HG02588 (cell line): ENCODE data around the gene AMN1.
"Not testable (repeated sequence)": the region's sequence is repeated elsewhere in the genome, so short reads cannot be mapped to it uniquely, and the experiment has no call there.

ENCODE experiments used
- ATAC-seq: cut with Tn5 transposase; IDR thresholded peaks from one replicate; pipeline ENCODE4 v1.9.1; 2021; ENCODE audit warnings: mild to moderate bottlenecking, moderate library complexity; ENCODE audit not compliant: unreplicated experiment

AMN1 gene

DNA sequence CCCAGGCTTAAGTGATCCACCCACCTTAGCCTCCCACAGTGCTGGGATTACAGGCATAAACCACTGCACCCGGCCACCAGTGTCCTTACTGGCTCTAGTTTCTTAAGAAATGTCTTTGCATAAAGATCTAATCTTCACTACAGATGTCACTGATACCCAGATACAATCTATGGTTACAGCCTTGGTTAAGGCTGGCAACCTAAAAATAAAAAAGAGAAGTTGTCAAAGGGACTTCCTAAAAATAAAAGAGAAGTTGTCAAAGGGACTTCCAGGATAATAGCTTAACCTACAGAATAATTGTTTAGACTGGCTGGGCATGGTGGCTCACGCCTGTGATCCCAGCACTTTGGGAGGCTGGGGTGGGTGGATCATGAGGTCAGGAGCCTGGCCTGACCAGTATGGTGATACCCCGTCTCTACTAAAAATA lies 41.7 kb downstream of the AMN1 start:
- peak; percentile 72 for ATAC-seq

DNA sequence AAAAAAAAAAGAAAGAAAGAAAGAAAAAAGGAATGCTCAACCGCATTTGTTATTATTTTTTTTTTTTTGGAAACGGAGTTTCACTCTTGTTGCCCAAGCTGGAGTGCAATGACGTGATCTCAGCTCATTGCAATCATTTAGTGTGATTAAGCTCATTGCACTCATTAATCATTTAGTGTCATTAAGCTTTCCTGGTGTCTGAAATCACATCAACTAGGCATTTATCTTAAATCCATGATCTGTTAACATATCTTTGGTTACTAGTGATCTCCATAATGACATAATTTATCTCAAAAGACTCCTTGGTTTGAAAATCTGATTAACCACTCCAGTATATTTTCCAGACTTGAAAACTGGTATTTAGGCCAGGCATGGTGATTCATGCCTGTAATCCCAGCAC lies 43.0 kb downstream of the AMN1 start:
- no peak for ATAC-seq

DNA sequence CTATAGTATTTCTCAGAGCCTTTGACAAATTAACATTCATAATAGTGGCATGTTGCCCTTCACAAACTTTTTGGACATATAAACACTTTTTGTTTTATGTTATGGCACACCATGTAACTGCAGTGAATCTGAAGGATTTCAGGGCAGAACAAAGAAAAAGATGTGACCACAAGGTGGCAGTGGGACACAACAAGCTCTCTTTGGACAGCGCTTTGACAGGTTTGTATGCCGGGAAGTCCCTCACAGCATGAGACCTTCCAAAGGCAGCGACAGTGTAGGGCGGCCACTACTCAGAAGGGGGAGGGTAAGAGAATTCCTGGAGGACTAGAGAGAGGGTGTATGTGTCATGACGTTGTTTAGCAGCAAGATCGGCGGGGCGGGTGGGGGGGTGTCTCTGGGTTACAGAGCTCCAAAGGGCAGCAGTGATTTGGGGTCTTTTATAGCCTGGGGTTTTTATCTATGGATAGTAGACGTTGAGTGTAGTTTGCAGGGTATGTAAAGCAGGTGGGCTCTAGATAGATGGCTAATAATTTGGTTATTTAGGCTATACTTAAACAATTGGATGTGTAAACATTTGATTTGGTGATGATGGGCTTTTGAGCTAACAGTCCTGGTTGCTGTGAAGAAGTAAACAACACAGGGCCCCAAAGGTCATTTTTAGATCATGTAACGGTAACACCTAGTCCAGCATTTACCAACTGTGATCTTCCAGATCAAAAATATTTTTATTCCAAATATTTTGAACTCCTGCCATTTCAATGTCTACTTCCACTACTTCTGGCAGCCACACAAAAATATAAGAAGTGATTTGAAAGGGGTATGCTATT lies 46.5 kb downstream of the AMN1 start:
- peak; percentile 83 for ATAC-seq

DNA sequence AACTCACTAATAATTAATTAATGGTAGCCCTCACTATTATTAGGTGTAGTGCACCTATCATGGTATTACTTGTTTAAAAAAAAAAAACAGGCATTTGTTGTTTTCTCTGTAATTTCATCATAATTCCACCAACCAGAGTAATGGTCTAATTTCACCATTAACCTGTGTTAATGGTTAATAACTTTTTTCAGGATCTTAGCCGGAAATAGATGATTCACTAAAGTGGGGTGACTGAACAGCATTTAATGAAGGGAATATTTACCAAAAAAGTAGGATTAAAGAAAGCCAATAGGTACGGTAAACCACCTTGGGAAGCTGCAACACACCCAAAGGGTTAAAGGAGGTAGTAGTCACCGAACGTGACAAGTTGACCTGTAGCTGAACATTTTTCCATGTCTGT lies 56.3 kb downstream of the AMN1 start:
- ATAC-seq = no peak

DNA sequence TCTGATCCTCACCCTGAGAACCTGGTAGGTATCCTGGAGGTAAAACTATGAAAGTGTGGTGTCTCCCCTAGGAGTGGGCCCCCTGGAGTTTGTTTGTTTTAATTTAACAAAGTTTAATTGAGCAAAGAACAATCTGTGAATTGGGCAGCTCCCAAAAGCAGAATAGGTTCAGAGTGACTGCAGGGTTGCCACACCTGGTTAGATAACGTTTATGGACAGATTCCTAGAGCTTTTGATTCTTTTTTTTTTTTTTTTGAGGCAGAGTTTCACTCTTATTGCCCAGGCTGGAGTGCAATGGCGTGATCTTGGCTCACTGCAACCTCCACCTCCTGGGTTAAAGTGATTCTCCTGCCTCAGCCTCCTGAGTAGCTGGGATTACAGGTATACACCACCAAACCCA lies 59.2 kb downstream of the AMN1 start:
- ATAC-seq = not testable (repeated sequence)

DNA sequence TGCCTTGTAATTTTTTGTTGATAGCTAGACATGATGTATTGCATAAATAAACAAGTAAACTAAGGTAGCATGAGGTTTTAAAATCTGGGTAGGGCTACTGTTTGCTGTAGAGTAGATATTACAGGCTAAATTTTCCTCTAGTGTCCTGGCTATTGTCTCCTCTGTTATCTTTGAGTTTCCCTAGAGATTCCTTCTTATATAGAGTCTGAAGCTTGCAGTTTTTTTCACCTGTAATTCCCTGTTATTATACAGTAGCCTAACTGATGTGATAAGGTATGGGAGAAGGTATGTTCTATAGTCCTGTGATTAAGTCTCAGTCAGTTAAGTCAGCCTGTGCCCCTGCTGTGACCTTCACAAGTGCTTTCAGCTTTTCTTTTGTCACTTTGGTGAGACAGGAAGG lies 59.8 kb downstream of the AMN1 start:
- ATAC-seq = no peak

DNA sequence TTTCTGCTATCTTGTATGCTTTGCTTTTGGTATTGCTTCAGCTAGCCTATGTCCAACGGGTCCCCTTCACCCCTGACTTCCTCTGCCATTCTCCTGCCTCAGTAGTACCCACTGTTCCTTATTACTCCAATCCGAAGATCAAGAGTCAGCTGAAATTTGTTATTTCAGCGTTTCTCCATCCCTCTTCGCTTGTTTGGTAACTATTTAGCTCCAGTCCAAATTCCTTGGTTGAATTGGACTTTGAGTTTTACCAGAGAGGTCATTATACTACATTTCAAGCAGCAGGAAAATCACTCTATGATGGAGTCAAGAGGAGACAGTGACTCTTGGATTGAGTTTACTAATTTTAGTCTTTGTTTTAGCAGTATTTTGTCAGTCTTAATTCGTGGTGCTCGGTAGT lies 64.8 kb downstream of the AMN1 start:
- no peak for ATAC-seq

DNA sequence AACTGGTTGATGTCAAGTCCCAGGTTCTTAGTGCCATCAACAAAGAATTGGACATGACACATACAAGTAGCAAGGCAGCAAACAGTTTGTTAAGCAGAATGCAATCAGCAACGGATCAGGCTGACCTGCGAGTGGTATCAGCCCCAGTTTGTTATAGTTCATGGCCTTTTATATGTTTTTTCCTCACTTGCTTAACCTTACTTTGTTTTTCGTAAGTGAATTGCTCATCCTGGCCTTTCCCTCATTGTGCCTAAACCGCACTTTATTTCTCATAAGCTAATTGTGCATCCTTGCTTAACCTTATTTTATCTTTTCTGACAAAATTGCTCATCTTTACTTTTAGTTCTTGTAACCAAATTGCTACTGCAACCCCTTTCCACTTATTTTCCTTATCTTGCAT lies 65.2 kb downstream of the AMN1 start:
- no peak for ATAC-seq

DNA sequence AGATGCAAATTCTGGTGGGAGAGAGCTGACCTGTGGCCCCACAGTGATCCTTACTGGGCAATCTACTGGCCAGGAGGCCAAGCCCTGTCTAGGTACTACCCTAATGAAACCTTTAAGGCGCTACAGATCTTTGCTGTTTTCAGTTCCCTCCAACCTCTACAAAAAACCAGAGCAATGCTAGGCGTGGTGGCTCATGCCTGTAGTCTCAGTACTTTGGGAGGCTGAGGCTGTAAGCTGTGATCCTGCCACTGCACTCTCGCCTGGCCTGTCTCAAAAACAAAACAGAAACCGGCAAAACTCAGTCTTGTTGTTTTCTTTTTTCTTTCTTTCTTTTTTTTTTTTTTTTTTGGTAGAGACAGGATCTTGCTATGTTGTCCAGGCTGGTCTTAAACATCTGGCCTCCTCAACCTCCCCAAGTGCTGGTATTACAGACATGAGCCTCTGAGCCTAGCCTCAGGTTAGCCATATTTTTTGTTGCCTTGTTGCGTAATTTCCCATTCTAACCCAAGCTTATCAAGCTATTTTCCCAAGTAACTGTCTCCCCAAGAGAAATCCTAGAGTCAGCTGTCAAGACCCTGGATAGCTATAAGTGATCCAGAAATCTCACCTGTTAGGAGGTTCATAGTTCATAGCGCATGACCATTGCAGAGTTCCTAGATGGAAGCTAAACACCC lies 66.5 kb downstream of the AMN1 start:
- no peak for ATAC-seq

DNA sequence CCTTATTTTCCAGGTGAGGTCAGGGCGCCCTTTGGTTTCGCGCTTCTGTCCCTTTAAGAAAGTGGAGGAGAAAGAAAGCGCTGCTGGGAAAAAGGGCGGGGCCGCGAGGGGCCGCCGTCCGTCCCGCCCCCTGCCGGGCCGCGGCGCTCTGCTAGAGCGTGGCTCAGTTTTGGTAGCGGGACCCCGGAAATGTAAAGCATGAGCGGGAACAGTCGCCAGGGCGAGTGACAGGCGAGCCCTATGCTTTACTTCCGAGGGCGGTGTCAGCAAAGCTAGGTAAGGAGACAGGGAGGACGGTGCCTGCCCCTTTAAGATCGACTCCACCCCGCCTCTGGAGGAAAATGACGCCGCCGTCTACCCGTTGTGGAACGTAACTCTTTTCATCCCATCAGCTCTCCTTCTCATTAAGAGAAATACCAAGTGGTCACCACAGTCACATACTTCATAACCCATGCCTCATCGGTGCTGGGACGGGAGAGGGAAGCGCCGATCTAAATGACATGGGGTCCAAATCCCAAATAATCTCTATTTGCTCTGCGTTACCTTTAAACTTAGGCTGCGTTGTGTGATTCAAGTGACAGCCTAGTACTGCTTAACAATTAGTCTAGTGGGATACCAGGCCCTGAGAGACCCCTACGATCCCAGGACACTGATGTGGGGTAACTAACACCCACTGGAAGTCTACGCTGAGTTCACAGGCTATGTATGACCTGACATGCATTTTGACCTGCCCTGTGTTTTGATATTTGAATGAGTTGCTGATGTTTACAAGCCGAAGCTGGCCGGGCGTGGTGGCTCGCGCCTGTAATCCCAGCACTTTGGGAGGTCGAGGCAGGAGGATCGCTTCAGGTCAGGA lies 69.5 kb downstream of the AMN1 start, which contains the start of gene ETFBKMT:
Gene ETFBKMT, plus strand, starts transcription at position 602 of the 856 bp plus-strand sequence. CDS start 2,266 bp downstream, outside the sequence.
- peak; percentile 99 for ATAC-seq

DNA sequence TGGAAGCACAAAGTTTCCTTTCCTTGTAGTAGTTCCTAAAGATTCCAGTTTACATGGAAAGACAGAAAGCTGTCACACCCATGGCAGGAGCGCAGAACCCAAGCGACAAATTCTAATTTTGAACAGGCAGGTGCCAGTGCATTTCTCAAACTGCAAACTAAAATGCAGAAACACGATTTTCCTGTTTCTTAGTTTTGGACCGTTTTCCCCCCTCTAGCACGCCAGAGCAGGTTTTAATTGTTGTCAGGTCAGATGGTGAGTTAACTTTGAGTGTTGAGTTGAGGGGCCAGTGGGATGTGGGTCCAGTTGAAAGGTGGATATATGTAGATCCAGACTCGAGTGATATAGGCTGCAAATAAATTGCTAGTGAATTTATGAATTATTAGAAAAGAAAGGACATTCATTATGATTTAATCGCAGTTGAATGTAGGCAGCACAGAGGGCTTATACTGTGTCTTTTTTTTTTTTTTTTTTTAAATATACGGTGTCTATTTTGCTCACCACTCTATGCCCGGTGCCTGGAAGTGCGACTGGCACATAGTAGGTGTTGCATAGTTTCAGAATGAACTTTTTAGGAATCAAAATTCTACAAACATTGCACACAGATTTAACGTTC lies 70.2 kb downstream of the AMN1 start:
- no peak for ATAC-seq

DNA sequence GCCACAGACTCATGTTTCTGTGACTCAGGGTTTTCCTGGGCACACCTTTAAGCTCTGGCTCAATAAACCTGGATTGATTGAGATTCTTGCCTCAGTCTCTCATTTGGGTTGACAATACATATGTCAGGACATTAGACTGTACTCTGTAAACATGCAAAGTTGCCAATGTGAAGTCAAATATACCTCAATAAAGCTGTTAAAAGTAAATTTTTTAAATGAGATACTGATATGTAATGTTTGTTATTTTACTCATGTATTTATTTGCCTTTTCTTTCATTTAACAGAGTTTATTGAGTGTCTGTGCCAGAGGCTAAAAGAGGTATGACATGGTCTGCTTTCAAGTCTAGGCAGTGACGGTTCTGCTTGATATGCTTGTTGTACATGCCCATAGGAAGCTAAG lies 73.0 kb downstream of the AMN1 start:
- no peak for ATAC-seq

DNA sequence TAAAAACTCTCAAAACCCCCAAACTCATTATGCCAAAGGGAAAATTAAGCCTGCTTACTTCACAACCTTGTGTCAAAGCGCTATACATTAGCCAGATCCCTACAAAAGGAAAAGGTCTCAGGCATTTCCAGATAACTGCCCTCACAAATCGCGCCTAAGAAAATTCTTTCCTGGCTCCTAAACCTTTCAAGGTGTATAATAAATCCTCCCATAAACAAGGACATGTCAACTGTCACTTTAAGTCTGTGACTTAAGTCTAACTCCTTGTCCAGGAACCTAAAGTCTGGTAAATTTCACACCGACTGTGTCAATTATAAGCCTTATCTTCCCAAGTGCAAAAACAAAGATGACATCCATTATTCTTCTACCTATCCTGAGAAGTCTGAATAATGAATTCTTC lies 73.6 kb downstream of the AMN1 start:
- ATAC-seq = no peak

DNA sequence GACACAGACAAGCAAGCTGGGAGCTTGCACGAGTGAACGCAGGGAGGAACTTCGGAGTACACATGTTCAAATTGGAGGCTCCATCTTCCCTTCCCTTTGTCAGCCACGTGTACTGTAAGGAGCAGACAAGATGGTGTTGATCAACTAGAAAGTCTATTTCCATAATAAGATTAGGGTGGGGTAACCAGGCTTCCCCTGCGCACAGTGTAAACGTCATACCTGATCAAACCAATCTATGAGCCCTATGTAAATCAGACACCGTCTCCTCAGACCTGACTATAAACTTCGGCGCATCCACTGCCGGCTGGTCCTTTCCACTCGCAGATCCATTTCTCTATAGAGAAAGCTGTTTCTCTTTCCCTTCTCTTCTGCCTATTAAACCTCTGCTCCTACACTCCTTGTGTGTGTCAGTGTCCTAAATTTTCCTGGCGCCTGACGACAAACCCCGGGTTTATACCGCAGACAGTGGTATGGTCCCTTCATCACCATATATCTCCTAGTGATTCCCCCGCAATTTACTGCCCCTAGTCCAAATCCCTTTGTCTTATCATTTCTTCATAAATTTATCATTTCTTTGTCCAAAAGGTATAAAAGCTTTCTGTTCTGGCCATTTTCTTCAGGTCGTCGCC lies 76.8 kb downstream of the AMN1 start:
- no peak for ATAC-seq

DNA sequence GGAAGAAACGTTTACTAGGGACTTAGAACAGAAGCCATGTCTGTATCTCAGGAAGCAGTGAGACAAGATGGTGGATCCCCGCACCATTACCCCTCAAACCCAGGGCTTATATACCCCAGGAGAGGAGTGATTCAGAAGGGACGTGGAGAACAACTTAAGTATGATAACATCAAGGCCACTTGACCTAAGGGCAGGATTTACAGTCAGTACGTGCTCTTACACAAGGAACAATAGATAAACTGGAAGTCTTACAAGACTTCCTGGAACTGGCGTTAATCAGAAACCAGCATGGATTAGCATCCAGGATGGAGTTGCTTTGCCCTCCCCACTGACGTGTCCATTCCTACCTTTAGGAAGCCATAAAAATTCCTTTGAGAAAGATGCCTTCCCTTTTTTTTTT lies 77.9 kb downstream of the AMN1 start:
- ATAC-seq = no peak

DNA sequence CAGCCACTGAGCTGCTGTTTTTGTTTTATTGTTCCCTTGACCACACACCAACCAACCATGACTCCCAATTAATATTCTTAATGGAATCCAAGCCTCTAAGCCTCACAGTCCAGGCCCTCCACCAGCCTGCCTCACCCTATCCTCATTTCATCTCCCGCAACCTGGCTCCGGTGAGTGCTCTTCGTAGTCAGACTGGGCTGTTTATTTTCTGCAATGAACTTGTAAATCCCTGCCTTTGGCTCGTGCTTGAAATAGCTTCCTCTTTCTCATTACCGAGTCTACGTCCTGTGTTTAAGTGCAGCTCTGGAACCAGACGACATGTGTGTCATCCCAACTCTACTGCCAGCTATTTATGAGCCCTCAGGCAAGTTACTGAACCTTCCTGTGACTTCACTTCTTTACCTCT lies 81.7 kb downstream of the AMN1 start:
- no peak for ATAC-seq

DNA sequence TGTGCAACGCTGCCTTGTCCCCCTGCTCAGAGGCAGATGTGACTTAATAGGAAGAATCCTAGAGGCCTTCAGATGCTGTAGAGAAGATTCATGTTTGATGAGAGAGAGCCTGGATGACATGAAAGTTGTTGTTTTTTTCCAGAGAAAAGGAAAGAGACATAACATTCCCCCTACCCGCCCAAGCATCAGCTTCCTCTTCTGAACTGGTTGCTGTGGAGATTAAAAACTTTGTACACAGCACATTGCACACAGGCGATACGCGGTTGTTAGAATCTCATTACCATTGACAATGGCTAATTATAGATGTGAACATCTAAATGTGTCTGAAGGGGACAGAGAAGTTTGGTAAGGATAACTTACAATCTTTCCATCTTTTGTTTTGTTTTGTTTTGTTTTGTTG lies 82.9 kb downstream of the AMN1 start:
- ATAC-seq = no peak

DNA sequence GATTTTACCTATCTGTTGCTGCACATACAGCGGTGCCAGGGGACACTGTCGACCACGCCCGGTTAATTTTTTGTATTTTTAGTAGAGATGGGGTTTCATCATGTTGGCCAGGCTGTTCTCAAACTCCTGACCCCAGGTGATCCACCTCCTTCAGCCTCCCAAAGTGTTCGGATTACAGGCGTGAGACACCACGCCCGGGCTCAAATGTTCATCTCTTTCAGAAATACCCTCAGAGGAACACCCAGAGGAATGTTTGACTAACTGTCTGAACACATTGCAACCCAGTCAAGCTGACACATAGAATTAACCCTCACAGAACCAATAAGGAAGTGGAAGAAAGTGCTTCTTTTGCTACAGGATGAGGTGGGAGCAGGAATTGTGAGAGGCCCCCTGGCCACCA lies 84.3 kb downstream of the AMN1 start:
- no peak for ATAC-seq

DNA sequence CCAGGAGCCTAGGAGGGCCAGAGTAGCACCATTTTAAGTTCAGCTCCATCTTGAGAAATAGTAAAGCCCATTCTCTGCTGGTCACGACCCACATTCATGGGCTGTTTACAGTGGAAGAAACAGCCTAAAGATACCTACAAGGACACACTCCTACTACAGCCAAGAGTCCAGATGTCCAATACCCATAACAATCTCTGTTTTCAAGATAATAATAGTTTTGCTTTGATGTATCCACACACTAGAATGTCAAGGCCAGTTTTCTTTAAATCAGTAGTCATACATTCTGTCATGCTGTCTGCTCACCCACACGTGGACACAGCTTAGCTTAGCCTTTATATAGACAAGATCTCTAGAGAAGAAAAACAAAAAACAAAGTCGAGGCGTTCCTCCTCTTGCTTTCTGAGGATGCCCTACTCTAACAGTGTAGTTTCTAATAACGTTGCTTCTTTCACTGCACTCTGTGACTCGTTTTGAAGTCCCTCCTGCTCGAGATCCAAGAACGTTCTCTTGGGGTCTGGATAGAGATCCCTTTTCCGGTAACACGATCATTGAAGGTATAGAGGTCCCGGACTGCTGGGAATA lies 87.2 kb downstream of the AMN1 start:
- no peak for ATAC-seq

DNA sequence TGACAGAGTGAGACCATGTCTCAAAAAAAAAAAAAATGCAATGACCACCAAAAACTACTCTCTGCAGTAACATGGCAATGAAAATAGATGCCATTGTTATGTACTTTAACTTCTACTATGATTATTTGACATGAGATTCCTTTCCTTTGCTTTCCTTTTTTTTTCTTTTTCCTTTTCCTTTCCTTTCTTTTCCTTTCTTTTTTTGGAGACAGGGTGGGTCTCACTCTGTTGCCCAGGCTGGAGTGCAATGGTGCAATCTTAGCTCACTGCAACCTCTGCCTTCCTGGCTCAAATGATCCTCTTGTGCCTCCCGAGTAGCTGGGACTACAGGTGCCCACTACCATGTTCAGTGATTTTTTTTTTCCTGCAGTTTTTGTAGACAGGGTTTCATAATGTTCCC lies 94.2 kb downstream of the AMN1 start:
- no peak for ATAC-seq
